ENCODE data around the gene JKAMP.

Gene JKAMP

GRCh38 chr14:59543873-59544272 lies 59.6 kb downstream of the JKAMP start:
- no peak for DNase-seq

- DNase-seq: no peak
These were observed 63.0 kb downstream of the JKAMP start for GRCh38 chr14:59547310-59547709.
